SIG-M5 (cell line): Measurements from ENCODE around the gene RNF224.
"Not testable (repeated sequence)": the region's sequence is repeated elsewhere in the genome, so short reads cannot be mapped to it uniquely, and the experiment has no call there.

Experiments
- DNase-seq: peaks from one replicate; lab custom pipeline; 2025; lab: John Stamatoyannopoulos, UW

RNF224 gene

DNA sequence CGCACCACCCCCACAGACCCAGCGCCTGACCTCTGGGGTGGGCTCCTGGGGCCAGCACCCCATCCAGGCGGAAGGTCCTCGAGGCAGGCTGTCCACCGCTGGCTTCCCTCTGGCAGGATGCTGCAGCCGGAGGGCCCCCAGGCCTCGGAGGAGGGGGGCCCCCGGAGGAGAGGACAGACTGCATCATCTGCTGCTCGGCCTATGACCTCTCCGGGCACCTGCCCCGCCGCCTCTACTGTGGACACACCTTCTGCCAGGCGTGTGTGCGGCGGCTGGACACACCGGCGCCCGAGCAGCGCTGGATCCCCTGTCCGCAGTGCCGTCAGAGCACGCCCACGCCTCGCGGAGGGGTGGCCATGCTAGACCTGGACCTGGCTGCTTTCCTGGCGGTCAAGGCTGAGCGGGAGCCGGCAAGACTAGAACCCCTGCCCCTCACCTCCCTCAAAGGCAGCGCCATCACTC lies 1.2 kb downstream of the RNF224 start:
- no peak for DNase-seq

GRCh38 chr9:137228968-137229896 lies 1.9 kb downstream of the RNF224 start:
- DNase-seq: no peak

GRCh38 chr9:137229903-137230704 lies 2.8 kb downstream of the RNF224 start:
- no peak for DNase-seq

DNA sequence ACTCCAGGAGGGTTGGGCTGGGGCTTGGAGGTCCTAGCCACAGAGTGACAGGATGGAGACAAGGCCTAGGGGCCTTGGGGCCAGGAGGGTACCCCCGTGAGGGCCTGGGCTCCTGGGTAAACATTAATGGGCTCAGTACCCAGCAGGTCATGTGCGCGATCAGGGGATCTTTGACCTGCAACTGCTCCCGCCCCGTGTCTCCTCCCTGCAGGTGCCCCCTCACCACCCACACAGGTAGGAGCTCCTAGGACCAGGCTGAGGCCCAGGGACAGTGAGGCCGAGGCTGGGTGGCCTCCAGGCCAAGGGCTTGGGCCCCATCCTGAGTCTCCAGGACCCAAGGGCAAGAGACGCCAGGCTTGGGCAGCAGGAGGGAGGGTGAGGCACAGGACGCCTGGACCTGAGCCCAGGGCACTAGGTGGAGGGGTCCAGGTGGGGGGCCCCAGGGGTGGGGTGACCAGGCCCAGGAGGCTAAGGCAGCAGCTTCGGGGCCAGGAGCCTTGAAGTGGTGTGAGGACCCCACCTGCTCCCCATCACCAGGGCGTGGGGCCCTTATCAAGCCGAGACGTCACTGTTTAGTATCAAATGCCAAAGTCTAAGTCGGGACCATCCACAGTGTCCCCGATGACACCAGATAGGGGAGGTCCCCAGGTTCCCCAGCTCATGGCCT lies 3.5 kb downstream of the RNF224 start, which contains the start of gene SLC34A3:
SLC34A3 (plus strand) TSS at position 197 of the 667 bp plus-strand sequence. CDS start 802 bp downstream, outside the sequence.
- no peak for DNase-seq

DNA sequence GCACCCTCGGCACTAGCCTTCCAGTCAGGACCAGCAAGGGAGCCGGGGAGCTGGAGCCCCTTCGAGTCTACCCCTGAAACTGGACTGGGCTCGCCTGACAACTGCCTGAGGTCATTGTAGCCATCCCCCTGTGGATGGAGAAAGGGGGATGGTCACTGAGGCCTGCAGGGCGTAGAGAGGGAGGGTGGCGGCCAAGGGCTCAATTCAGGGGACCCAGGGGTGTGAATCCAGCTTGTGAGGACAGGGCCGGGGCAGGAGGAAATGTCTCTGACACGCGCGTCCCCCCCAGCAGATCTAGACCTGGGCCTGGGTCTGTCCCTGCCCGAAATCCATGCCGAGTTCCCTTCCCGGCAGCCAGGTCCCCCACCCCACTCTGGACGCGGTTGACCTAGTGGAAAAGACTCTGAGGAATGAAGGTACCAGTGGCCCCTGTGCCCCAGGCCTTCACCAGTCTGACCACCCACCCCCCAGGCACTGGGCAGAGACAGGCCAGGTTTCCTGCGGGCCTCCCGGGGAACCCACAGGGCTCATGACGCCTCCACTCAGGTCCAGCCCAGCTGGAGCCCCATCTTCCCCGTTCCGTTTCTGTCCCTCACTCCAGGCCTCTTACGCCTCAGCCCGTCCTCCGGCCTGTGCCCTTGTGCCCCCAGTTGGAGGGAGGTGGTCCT lies 4.2 kb downstream of the RNF224 start:
- DNase-seq: no peak

- DNase-seq: no peak
These were observed 4.8 kb downstream of the RNF224 start for GRCh38 chr9:137232101-137232500.

- DNase-seq: no peak
These were observed 5.2 kb downstream of the RNF224 start for GRCh38 chr9:137232510-137232909.

DNA sequence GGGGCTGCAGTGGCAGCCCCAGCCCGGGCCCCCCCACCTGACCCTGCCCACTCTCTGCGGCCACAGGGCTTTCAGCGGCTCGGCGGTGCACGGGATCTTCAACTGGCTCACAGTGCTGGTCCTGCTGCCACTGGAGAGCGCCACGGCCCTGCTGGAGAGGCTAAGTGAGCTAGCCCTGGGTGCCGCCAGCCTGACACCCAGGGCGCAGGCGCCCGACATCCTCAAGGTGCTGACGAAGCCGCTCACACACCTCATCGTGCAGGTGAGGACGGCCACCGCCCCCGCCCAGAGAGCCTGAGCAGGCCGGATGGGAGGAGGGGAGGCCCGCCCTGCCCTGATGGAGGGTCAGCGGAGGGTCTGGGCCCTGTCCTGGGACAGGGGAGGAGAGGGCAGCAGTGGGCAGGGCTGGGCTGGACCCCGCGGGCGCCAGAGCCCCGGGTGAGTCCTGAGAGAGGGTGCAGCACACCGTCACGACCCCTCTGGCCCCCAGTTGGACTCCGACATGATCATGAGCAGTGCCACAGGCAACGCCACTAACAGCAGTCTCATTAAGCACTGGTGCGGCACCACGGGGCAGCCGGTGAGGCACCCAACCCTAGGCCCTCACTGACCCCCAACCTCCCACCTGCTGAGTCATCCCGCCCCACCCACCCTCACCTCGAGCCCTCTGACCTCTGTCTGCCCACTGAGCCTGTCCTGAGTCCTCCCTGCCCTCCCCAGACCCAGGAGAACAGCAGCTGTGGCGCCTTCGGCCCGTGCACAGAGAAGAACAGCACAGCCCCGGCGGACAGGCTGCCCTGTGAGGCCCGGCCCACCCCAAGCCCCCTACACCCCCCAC lies 6.1 kb downstream of the RNF224 start:
- no peak for DNase-seq

GRCh38 chr9:137234055-137234697 lies 6.9 kb downstream of the RNF224 start:
- no peak for DNase-seq

GRCh38 chr9:137234758-137235423 lies 7.6 kb downstream of the RNF224 start:
- no peak for DNase-seq

DNA sequence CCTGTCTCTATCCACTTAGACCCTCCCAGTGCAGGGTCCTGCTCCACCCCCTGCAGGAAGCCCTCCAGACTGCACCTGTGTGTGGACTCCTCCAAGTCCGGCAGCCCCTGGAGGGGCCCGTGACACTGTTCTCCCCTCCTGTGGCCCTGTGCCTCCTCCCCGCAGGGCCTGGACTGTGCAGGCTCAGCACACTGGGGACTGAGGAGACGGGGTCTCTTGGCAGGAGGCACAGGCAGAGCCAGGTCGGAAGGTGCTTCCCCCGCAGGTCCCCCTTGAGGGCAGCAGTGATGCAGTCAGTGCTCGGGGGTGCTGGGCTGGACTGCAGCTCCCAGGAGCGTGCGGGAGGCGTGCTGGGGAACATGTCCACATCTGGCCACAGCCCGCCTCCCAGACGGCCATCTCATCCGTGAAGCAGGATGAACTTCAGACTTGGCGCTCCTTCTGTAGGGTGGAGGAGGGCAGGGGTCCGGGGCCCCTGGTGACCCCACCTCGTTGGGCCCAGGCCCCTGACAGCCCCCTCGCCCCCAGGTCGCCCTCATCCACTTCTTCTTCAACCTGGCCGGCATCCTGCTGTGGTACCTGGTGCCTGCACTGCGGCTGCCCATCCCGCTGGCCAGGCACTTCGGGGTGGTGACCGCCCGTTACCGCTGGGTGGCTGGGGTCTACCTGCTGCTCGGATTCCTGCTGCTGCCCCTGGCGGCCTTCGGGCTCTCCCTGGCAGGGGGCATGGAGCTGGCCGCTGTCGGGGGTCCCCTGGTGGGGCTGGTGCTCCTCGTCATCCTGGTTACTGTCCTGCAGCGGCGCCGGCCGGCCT lies 8.3 kb downstream of the RNF224 start:
- DNase-seq: no peak

DNA sequence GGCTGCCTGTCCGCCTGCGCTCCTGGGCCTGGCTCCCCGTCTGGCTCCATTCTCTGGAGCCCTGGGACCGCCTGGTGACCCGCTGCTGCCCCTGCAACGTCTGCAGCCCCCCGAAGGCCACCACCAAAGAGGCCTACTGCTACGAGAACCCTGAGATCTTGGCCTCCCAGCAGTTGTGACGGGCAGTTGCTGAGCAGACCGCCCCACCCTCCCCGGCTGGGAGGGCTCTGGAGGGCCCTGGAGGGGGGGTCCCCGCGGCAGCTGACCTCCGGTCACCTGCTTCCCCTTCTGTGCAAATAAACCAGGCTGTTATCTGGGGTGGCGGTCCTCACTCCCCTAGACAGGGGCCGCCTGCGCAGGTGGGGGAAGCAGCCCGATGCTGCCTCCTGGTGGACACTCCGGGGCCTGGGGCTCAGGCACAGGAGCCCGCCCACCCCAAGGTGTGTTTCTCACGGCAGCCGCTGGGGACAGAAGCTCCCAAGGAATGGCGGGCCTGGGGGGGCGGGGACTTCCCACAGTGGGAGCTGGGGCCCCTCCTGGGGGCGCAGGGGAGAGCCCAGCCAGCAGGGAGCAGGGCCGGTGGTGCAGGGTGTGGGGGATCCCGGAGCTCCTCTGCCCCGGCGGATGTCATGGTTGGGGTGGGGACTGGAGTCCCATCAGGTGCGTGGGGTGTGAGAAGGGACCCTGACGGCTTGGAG lies 9.1 kb downstream of the RNF224 start:
- no peak for DNase-seq

DNA sequence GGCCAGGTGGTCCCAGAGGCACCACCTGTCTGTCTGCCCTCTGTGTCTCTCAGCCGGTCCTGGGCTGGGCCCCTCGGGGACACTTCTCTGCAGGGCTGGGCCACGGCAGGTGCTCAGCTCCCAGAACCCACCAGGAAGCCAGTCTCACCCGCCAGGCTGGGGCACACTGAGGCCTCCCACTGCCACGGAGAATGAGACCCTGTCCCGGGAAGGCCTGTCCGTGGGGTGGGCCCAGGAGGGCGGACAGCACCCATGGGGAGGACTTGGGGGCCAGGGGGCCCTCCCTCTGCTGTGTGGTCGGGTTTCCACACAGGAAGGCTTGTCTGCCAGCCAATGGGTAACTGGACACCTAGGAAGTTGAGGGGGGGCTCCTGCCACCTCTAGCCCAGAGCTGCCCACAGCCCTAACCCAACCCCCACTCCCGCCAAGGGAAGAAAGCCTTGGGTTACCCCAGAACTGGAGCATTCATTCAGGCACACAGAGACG lies 9.7 kb downstream of the RNF224 start:
- DNase-seq: no peak

DNA sequence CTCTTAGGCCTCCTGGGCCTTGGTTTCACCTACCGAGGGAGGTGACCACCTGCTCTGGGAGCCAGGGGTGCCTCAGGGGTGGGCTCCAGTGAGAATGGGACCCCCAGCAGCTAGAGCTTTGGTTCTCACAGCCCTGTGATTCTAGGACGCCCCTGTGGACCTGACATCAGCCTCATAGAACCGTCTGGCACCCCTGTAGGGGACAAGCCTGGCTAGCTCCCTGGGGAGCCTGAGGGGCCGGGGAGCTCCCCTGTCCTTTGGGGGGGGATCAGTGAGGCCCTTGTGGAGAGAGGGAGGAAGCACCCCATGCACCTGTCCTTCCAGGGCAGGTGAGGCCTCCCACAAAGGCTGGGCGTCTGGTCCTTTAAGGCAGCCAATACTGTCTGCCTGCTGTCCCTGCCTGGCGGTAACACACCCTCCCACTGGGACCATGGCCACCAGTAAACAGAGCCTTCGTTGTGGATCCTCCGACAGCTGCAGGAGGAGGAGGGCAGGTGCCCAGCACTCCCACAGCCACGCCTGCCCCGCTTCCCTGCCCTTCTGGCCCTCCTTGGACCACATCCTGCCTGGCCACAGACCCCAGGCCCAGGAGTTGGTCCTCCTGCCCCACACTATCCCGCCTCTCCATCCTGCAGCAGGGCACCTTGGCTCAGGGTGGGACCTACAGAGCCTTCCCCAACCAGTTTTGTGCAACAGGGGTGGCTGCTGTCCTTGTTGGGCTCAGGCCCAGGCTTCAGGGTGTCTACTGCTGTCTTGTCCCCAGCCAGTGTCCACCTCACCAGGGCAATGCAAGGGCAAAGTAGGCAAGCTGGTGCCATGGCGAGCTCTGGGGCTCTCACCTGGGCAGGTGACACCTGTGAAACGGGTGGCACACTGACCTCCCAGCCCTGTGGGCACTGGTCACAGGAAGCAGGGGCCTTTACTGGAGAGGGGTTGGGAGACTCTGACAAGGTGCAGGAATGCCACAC lies 10.7 kb downstream of the RNF224 start:
- no peak for DNase-seq

DNA sequence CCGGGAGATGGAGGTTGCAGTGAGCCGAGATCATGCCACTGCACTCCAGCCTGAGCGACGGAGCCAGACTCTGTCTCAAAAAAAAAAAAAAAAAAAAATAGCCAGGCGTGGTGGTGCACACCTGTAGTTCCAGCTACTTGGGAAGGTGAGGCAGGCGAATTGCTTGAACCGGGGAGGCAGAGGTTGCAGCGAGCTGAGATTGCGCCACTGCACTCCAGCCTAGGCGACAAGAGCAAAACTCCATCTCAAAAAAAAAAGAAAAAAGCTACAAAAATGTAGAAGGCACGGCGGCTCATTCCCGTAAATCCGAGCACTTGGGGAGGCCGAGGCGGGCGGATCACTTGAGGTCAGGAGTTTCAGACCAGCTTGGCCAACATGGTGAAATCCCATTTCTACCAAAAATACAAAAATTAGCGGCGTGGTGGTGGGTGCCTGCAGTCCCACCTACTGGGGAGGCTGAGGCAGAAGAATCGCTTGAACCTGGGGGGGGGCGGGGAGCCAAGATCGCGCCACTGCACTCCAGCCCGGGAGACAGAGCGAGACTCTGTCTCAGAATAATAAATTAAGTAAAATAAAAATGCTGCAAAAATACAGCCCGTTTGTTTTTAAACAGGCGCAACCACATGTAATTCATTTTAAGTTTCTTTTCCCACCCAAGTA lies 12.4 kb downstream of the RNF224 start:
- not testable (repeated sequence) for DNase-seq

- no peak for DNase-seq
These were observed 13.1 kb downstream of the RNF224 start for GRCh38 chr9:137240318-137240840.
